SK-N-SH treated with all-trans-retinoic acid at 6 μM for 48 hours (cell line): ENCODE data around the gene CPT1A.

Source experiments
- ARNTL ChIP-seq: fragments of 450-650 bp; formaldehyde crosslinking; IDR thresholded peaks from 2 replicates; pipeline ENCODE4 v1.5.0; 2020; ENCODE audit warnings: low read depth, mild to moderate bottlenecking, moderate library complexity, borderline replicate concordance
- CSRNP3 ChIP-seq: fragments of 250-450 bp; sonication (Bioruptor Pico); IDR thresholded peaks from 2 replicates; pipeline ENCODE4 v1.5.1; 2021; ENCODE audit warnings: mild to moderate bottlenecking, moderate library complexity
- ESRRG ChIP-seq: fragments of 250-450 bp; sonication (Bioruptor Pico); IDR thresholded peaks from 2 replicates; pipeline ENCODE4 v1.6.1; 2021; ENCODE audit warnings: mild to moderate bottlenecking
- ISL1 ChIP-seq: fragments of 250-450 bp; sonication (Bioruptor Pico); IDR thresholded peaks from 2 replicates; pipeline ENCODE4 v2.1.2; 2022; ENCODE audit warnings: mild to moderate bottlenecking, moderate library complexity
- PATZ1 ChIP-seq: fragments of 250-450 bp; sonication (Bioruptor Pico); IDR thresholded peaks from 2 replicates; pipeline ENCODE4 v1.8.0; 2020; ENCODE audit warnings: mild to moderate bottlenecking, moderate library complexity, borderline replicate concordance
- SNAI2 ChIP-seq: fragments of 250-450 bp; sonication (Bioruptor Pico); IDR thresholded peaks from 2 replicates; pipeline ENCODE4 v1.5.0; 2020; ENCODE audit warnings: mild to moderate bottlenecking, moderate library complexity
- TOX ChIP-seq: fragments of 250-450 bp; sonication (Bioruptor Pico); IDR thresholded peaks from 2 replicates; pipeline ENCODE4 v1.8.0; 2021; ENCODE audit warnings: mild to moderate bottlenecking, moderate library complexity, borderline replicate concordance
- ZC3H10 ChIP-seq: fragments of 250-450 bp; sonication (Bioruptor Pico); IDR thresholded peaks from 2 replicates; pipeline ENCODE4 v1.5.1; 2021; ENCODE audit warnings: mild to moderate bottlenecking, moderate library complexity
- ZFP3 ChIP-seq: fragments of 250-450 bp; sonication (Bioruptor Pico); IDR thresholded peaks from 2 replicates; pipeline ENCODE4 v1.5.0; 2020; ENCODE audit warnings: mild to moderate bottlenecking, moderate library complexity
- ZNF565 ChIP-seq: fragments of 450-650 bp; formaldehyde crosslinking; conservative IDR thresholded peaks from 2 replicates; pipeline ENCODE4 v1.5.0; 2020; ENCODE audit warnings: low read depth, mild to moderate bottlenecking, moderate library complexity

DNA sequence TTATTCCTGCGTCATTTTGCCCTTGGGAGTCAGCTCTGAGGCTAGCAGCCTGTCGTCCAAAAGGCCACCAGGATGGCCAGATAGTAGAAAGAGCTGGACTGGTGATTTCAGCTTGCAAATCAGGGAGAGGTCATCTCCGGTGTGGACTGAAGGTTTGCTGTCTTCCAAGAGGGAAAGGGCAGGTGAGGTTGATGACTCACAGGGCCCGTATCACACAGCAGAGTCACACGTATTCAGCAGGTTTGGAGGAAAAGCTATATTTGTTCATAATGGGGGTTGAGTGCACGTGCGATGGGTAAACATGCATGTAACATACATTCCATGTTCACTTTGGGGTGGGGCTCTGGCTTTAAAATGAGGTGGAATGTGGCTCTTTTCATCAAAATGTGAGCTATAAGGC lies 36.3 kb upstream of the CPT1A start:
- no peak for TF ChIP-seq TOX (CRISPR knock-in tag)
- no peak for TF ChIP-seq SNAI2 (CRISPR knock-in tag)
- TF ChIP-seq ESRRG (CRISPR knock-in tag): no peak
- no peak for TF ChIP-seq CSRNP3 (CRISPR knock-in tag)
- no peak for TF ChIP-seq ZFP3 (CRISPR knock-in tag)
- no peak for TF ChIP-seq ZC3H10
- TF ChIP-seq PATZ1 (CRISPR knock-in tag): no peak
- TF ChIP-seq ARNTL (CRISPR knock-in tag): no peak
- TF ChIP-seq ISL1 (CRISPR knock-in tag): no peak
- no peak for TF ChIP-seq ZNF565 (CRISPR knock-in tag)
